Skin epidermis (tissue), 12 donors: ENCODE measurements around the gene EPYC.

Experiments used
- H3K27ac ChIP-seq, 21 experiments: fragments of 200-600 bp; sonication (generic) in 11 of 21; one replicate each; pipeline ENCODE4 v1.5.0; 2020; ENCODE audit warnings: mild to moderate bottlenecking in 3 of 21, inconsistent platforms in 2 of 21, moderate library complexity in 2 of 21
- H3K4me3 ChIP-seq, 7 experiments: fragments of 200-600 bp; sonication (generic) in 2 of 7; one replicate each; pipeline ENCODE4 v1.5.0; 2020; ENCODE audit warnings: inconsistent platforms in 2 of 7, mild to moderate bottlenecking in 2 of 7, moderate library complexity in 1 of 7

EPYC gene

DNA sequence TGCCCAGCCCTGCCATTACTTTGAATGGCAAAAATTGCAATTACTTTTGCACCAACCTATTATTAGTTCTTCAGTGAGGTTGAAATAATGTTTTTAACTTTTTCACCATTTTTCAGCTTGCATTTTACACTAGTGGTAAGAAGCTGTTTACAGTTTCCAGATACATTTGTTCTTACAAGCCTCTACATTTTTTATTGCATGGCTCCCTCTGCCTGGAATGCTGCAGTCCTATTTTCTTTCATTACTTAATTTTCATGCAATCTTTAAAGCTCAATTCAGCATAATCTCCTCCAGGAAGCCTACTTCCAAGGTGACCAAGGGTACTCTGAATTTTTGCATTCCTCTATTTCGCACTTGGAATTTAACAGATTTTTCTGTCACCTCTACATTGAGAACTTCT lies 83.2 kb downstream of the EPYC start:
- Histone ChIP-seq H3K4me3 (no peak overlapping the region), H3K27ac (peak overlapping the region in 2 of 21 experiments; percentile 3 to 9)

DNA sequence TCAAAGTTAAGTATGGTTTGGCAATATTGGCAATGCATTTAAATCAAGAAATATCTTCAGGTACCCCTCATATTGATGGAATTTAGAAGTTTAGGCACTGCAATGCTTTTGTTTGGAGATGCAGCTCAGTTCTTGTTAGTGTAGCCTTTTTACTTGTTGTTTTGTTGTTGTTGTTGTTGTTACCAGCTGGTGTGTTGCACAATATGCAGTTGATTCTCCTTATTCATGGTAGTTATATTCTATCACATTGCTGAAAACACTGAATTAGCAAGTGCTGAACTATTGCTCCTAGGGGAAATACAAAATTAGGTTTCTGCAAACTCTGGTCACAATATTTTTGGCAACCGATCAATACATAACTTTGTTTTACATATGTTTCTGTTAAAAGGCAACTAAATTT lies 84.5 kb downstream of the EPYC start:
- H3K4me3 ChIP-seq: no peak overlapping the region
- no peak overlapping the region for H3K27ac ChIP-seq

GRCh38 chr12:90917431-90917830 lies 87.3 kb downstream of the EPYC start:
- H3K27ac ChIP-seq: no peak overlapping the region
- H3K4me3 ChIP-seq: no peak overlapping the region

GRCh38 chr12:90916516-90916915 lies 88.3 kb downstream of the EPYC start:
- Histone ChIP-seq H3K4me3 (no peak overlapping the region), H3K27ac (no peak overlapping the region)

GRCh38 chr12:90915353-90915752 lies 89.4 kb downstream of the EPYC start:
- H3K4me3 ChIP-seq: no peak overlapping the region
- H3K27ac ChIP-seq: no peak overlapping the region
